Lower leg skin (tissue), 3 donors: ENCODE data around the gene FKBP1B.

Source experiments
- POLR2A ChIP-seq, 2 donors: fragments of 450-650 bp; IDR thresholded peaks; one replicate each; pipeline ENCODE4 v1.6.1; 2016 to 2017; ENCODE audit warnings: antibody characterized with exemption in 2 of 2, mild to moderate bottlenecking in 1 of 2, moderate library complexity in 1 of 2
- TF ChIP-seq, protein P1 (sequence below), 3 donors: fragments of 450-650 bp; IDR thresholded peaks; one replicate each; pipeline ENCODE4 v1.5.1; 2016; ENCODE audit warnings: antibody characterized with exemption in 3 of 3, mild to moderate bottlenecking in 3 of 3, moderate library complexity in 2 of 3

DNA sequence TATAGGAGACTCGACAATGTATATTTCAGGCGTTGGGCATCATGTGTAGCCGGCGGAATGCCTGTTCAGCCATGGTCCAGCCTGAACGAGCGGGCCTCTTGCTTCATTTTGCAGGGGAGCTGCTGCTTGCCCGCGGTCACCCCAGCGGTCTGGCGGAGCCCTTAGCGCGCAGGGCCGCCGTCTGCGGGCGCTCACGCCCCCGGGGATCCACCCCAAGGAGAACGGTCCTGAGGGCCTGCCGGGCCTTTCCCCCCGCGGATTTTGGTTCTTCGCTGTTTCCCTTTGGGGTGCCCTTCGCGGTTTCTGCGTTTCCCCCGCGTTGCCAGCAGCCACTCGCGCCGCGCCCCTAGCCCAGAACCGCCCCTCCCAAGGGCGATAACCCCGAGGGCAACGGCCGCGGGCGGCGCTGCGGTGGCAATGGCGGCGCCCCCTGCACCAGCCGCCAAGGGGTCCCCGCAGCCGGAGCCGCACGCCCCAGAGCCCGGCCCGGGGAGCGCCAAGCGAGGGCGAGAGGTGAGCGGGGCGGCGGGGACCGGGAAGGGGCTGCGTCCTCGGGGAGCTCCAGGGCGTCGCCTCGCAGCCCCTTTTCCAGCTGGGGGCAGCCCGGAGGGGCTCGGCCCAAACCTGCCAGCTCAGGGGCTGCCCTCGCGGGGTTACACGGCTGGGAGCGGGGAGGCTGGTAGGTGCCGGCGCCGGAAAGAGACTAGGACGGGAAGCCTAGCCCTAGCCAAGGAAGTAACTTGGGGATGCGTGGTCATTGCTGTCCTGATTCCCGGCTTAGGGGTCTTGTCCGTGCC lies 39.7 kb upstream of the FKBP1B start, which contains the start of gene MFSD2B:
- TF ChIP-seq, protein P1, sequence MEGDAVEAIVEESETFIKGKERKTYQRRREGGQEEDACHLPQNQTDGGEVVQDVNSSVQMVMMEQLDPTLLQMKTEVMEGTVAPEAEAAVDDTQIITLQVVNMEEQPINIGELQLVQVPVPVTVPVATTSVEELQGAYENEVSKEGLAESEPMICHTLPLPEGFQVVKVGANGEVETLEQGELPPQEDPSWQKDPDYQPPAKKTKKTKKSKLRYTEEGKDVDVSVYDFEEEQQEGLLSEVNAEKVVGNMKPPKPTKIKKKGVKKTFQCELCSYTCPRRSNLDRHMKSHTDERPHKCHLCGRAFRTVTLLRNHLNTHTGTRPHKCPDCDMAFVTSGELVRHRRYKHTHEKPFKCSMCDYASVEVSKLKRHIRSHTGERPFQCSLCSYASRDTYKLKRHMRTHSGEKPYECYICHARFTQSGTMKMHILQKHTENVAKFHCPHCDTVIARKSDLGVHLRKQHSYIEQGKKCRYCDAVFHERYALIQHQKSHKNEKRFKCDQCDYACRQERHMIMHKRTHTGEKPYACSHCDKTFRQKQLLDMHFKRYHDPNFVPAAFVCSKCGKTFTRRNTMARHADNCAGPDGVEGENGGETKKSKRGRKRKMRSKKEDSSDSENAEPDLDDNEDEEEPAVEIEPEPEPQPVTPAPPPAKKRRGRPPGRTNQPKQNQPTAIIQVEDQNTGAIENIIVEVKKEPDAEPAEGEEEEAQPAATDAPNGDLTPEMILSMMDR (IDR thresholded peaks at IDR 0.05), result no peak
- TF ChIP-seq POLR2A (IDR thresholded peaks at IDR 0.05), result no peak
